Activated naive CD8-positive, alpha-beta T cell treated with anti-CD3 and anti-CD28 coated beads, Interleukin-2, amount 10 ng/mL, durations not matched to agents 7 days and 5 days (primary cell): ENCODE measurements around the gene CSKMT. TPM values are rescaled to one million over a fixed set of nuclear protein-coding genes. Genes with fewer than 3 reads are reported as not detected.
"Not testable (repeated sequence)": the region's sequence is repeated elsewhere in the genome, so short reads cannot be mapped to it uniquely, and the experiment has no call there.

Experiments
- ATAC-seq: fragments of 150-1000 bp; cut with Tn5 transposase; one replicate; pipeline ENCODE4 v1.10.0; 2021; ENCODE audit warnings: low read depth, moderate library complexity
- POLR2A ChIA-PET: fragments of 350-600 bp; sonication (Branson Sonifier 250); formaldehyde crosslinking; loops from one replicate; lab custom pipeline; 2021; ENCODE audit warnings: antibody characterized with exemption; lab: Charles Lee
- DNase-seq: peaks from one replicate; pipeline ENCODE4 v3.0.0; 2021
- H3K27ac Mint-ChIP-seq: one replicate; pipeline ENCODE4 v1.8.0; 2022; ENCODE audit warnings: mild to moderate bottlenecking, mixed read lengths
- H3K27me3 Mint-ChIP-seq: one replicate; pipeline ENCODE4 v1.8.0; 2022; ENCODE audit warnings: mild to moderate bottlenecking, moderate library complexity, mixed read lengths
- H3K36me3 Mint-ChIP-seq: one replicate; pipeline ENCODE4 v1.8.0; 2021; ENCODE audit warnings: mild to moderate bottlenecking, mixed read lengths
- H3K4me1 Mint-ChIP-seq: one replicate; pipeline ENCODE4 v1.8.0; 2021; ENCODE audit warnings: mixed read lengths
- H3K4me3 Mint-ChIP-seq: one replicate; pipeline ENCODE4 v1.8.0; 2022; ENCODE audit warnings: mild to moderate bottlenecking, moderate library complexity, mixed read lengths
- H3K9me3 Mint-ChIP-seq: one replicate; pipeline ENCODE4 v1.8.0; 2021; ENCODE audit warnings: mixed read lengths
- total RNA-seq, 2 experiments: library from RNA; stranded (reverse); gene quantifications; one replicate each; pipeline ENCODE4 v1.2.3, GENCODE V29; 2021

Gene CSKMT
- total RNA-seq, 2 experiments from 2014 or later = 23.3 to 27.3 TPM

- Mint-ChIP-seq H3K27me3 (no peaks in the 10 kb centered on the region), H3K4me3 (peak within 1 kb of the TSS; percentile 85), H3K9me3 (no peaks in the 10 kb centered on the region), H3K4me1 (peaks cover 20% of the 10 kb centered on the region), H3K36me3 (peaks cover 10% of the 10 kb centered on the region), H3K27ac (peak within 1 kb of the TSS; percentile 88)
- POLR2A ChIA-PET = interaction anchor here (0.6 to 2.8 kb wide), 11 partner anchors 12 to 202 kb away, joined by 3 to 13 read pairs (median 4); partner anchors contain the start of genes C11orf98, CSKMT, HNRNPUL2 and SLC3A2
- ATAC-seq = peak; percentile 79
- DNase-seq = peak; percentile 82
Observed at GRCh38 chr11:62678770-62679696, 13.9 kb downstream of the CSKMT start, which contains the start of gene UBXN1. Gene UBXN1 (minus strand): TSS chr11:62679073. CDS start chr11:62678923, 150 bp downstream.

GRCh38 chr11:62680825-62681240, 15.7 kb downstream of the CSKMT start:
- POLR2A ChIA-PET = interaction anchor here (0.6 to 2.8 kb wide), 15 partner anchors 9 to 200 kb away, joined by 3 to 17 read pairs (median 5); partner anchors contain the start of genes C11orf98, CSKMT, EEF1G and GANAB
- peak overlapping the region; percentile 71 for H3K27ac Mint-ChIP-seq
- peaks cover 8% of the 10 kb centered on the region for H3K36me3 Mint-ChIP-seq
- H3K27me3 Mint-ChIP-seq = no peaks in the 10 kb centered on the region
- no peak for DNase-seq
- peaks cover 17% of the 10 kb centered on the region for H3K4me1 Mint-ChIP-seq
- peak overlapping the region; percentile 35 for H3K4me3 Mint-ChIP-seq
- peak; percentile 86 for ATAC-seq
- no peaks in the 10 kb centered on the region for H3K9me3 Mint-ChIP-seq

- H3K4me3 Mint-ChIP-seq = no peak overlapping the region
- H3K36me3 Mint-ChIP-seq = peaks cover 5% of the 10 kb centered on the region
- POLR2A ChIA-PET = no interaction called here
- peaks cover 11% of the 10 kb centered on the region for H3K4me1 Mint-ChIP-seq
- no peaks in the 10 kb centered on the region for H3K9me3 Mint-ChIP-seq
- H3K27me3 Mint-ChIP-seq = peaks cover 6% of the 10 kb centered on the region
- no peak overlapping the region for H3K27ac Mint-ChIP-seq
- ATAC-seq (no peak), DNase-seq (no peak)
Observed at GRCh38 chr11:62682518-62682917, 17.4 kb downstream of the CSKMT start.

GRCh38 chr11:62687508-62688396, 22.6 kb downstream of the CSKMT start:
- POLR2A ChIA-PET = interaction anchor here (1.6 kb wide), 1 partner anchor 95 kb away, joined by 4 read pairs; no protein-coding TSS in a partner anchor
- Mint-ChIP-seq H3K4me1 (no peaks in the 10 kb centered on the region), H3K27me3 (peaks cover 10% of the 10 kb centered on the region), H3K9me3 (no peaks in the 10 kb centered on the region), H3K4me3 (no peak overlapping the region), H3K36me3 (peaks cover 8% of the 10 kb centered on the region), H3K27ac (no peak overlapping the region)
- DNase-seq (no peak), ATAC-seq (no peak)

- ATAC-seq (no peak), DNase-seq (no peak)
- POLR2A ChIA-PET = interaction anchor here (0.5 to 1.6 kb wide), 4 partner anchors 16 to 96 kb away, joined by 4 to 7 read pairs (median 4); partner anchors contain the start of genes LBHD1 and UQCC3
- H3K36me3 Mint-ChIP-seq = peaks cover 10% of the 10 kb centered on the region
- peaks cover 10% of the 10 kb centered on the region for H3K27me3 Mint-ChIP-seq
- H3K4me3 Mint-ChIP-seq = no peak overlapping the region
- no peaks in the 10 kb centered on the region for H3K4me1 Mint-ChIP-seq
- H3K27ac Mint-ChIP-seq = no peak overlapping the region
- H3K9me3 Mint-ChIP-seq = no peaks in the 10 kb centered on the region
Observed at GRCh38 chr11:62688491-62688890, 23.4 kb downstream of the CSKMT start.

GRCh38 chr11:62689421-62690183, 24.5 kb downstream of the CSKMT start, which contains the start of gene LRRN4CL:
Gene LRRN4CL (minus strand): TSS chr11:62689530. CDS start chr11:62688508, 1,022 bp downstream.
- POLR2A ChIA-PET = interaction anchor here (0.5 to 1.6 kb wide), 8 partner anchors 14 to 110 kb away, joined by 3 to 7 read pairs (median 4); partner anchors contain the start of genes LBHD1, MTA2 and UQCC3
- peaks cover 10% of the 10 kb centered on the region for H3K36me3 Mint-ChIP-seq
- ATAC-seq (no peak), DNase-seq (no peak)
- no peaks in the 10 kb centered on the region for H3K9me3 Mint-ChIP-seq
- H3K27ac Mint-ChIP-seq = peak within 1 kb of the TSS; percentile 28
- H3K27me3 Mint-ChIP-seq = peaks cover 10% of the 10 kb centered on the region
- H3K4me1 Mint-ChIP-seq = peaks cover under 1% of the 10 kb centered on the region
- H3K4me3 Mint-ChIP-seq = no peak within 1 kb of the TSS

GRCh38 chr11:62693624-62694023, 28.5 kb downstream of the CSKMT start:
- POLR2A ChIA-PET = interaction anchor here (1.0 to 1.8 kb wide), 6 partner anchors 10 to 102 kb away, joined by 3 to 11 read pairs (median 4); partner anchors contain the start of genes C11orf98, CSKMT, LBHD1 and TUT1
- not testable (repeated sequence) for ATAC-seq, H3K4me3 Mint-ChIP-seq, H3K9me3 Mint-ChIP-seq, DNase-seq, H3K27ac Mint-ChIP-seq, H3K4me1 Mint-ChIP-seq, H3K27me3 Mint-ChIP-seq
- H3K36me3 Mint-ChIP-seq = peaks cover 10% of the 10 kb centered on the region

- Mint-ChIP-seq H3K9me3 (no peaks in the 10 kb centered on the region), H3K36me3 (peaks cover 10% of the 10 kb centered on the region), H3K27ac (peak overlapping the region; percentile 52), H3K4me3 (no peak overlapping the region), H3K4me1 (peaks cover 5% of the 10 kb centered on the region), H3K27me3 (no peaks in the 10 kb centered on the region)
- DNase-seq = peak; percentile 68
- POLR2A ChIA-PET = interaction anchor here (0.7 to 1.8 kb wide), 10 partner anchors 11 to 168 kb away, joined by 3 to 11 read pairs (median 3); partner anchors contain the start of genes C11orf98, CSKMT, INTS5 and LBHD1
- ATAC-seq = peak; percentile 86
Observed at GRCh38 chr11:62694455-62695167, 29.5 kb downstream of the CSKMT start.

- ATAC-seq (no peak), DNase-seq (no peak)
- no peaks in the 10 kb centered on the region for H3K9me3 Mint-ChIP-seq
- peaks cover 12% of the 10 kb centered on the region for H3K36me3 Mint-ChIP-seq
- H3K4me1 Mint-ChIP-seq = peaks cover 15% of the 10 kb centered on the region
- H3K27me3 Mint-ChIP-seq = no peaks in the 10 kb centered on the region
- POLR2A ChIA-PET = interaction anchor here (1.1 to 1.8 kb wide), 2 partner anchors 80 to 139 kb away, joined by 3 to 4 read pairs; no protein-coding TSS in a partner anchor
- no peak overlapping the region for H3K4me3 Mint-ChIP-seq
- no peak overlapping the region for H3K27ac Mint-ChIP-seq
Observed at GRCh38 chr11:62702246-62702645, 37.1 kb downstream of the CSKMT start.

GRCh38 chr11:62703921-62704320, 38.8 kb downstream of the CSKMT start:
- H3K27ac Mint-ChIP-seq, H3K4me3 Mint-ChIP-seq: not testable (repeated sequence)

GRCh38 chr11:62705413-62705812, 40.3 kb downstream of the CSKMT start:
- DNase-seq (no peak), ATAC-seq (no peak)
- H3K4me3 Mint-ChIP-seq = peak overlapping the region; percentile 91
- peak overlapping the region; percentile 73 for H3K27ac Mint-ChIP-seq
- H3K36me3 Mint-ChIP-seq = peaks cover 13% of the 10 kb centered on the region
- no peaks in the 10 kb centered on the region for H3K27me3 Mint-ChIP-seq
- no peaks in the 10 kb centered on the region for H3K9me3 Mint-ChIP-seq
- POLR2A ChIA-PET = interaction anchor here (0.7 to 8.3 kb wide), 18 partner anchors 9 to 176 kb away, joined by 3 to 107 read pairs (median 4); partner anchors contain the start of genes C11orf98, CSKMT, HNRNPUL2 and LBHD1
- peaks cover 35% of the 10 kb centered on the region for H3K4me1 Mint-ChIP-seq

More at GRCh38 chr11:62703921-62704320, 38.8 kb downstream of the CSKMT start:
- not testable (repeated sequence) for H3K27me3 Mint-ChIP-seq, H3K9me3 Mint-ChIP-seq, ATAC-seq, DNase-seq
- Mint-ChIP-seq H3K4me1 (peaks cover 26% of the 10 kb centered on the region), H3K36me3 (peaks cover 12% of the 10 kb centered on the region)
- POLR2A ChIA-PET = interaction anchor here (0.6 to 1.0 kb wide), 2 partner anchors 15 to 131 kb away, joined by 3 to 5 read pairs; partner anchors contain the start of gene EEF1G
